ENCODE results near the gene CHST11. TPM values are rescaled to one million over a fixed set of nuclear protein-coding genes. Genes with fewer than 3 reads are reported as not detected.

The CHST11 gene
- total RNA-seq, 2 experiments from 2014 or later = 19.1 to 21.9 TPM

DNA sequence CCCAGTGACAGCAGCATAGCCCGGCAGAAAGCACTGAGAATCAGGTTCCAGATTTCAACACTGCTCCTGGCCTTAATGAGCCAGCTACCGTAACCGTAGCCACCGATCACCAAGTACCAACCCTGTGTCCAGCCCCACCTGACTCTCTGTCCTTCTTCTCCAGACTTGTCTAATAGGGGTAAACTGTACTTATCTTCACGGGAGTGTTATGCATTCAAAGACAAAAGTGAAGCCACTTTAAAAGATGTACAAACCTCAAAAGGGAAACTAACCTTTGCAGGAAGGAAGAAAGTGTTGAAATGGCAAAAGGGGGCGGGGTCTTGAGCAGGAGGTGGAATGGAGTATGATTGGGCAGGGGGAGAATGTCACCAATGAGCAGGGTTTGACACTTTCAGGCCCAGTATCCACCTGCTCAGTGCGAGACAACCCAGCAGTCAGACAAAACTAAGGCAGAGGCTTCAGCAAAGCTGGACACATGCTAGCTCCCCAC lies 226.1 kb downstream of the CHST11 start:
- peak; percentile 79 for DNase-seq
- Mint-ChIP-seq H3K36me3 (peaks cover 21% of the 10 kb centered on the region), H3K27ac (peak overlapping the region; percentile 84), H3K4me3 (peak overlapping the region; percentile 65), H3K4me1 (peaks cover 63% of the 10 kb centered on the region), H3K27me3 (no peaks in the 10 kb centered on the region), H3K9me3 (no peaks in the 10 kb centered on the region)

DNA sequence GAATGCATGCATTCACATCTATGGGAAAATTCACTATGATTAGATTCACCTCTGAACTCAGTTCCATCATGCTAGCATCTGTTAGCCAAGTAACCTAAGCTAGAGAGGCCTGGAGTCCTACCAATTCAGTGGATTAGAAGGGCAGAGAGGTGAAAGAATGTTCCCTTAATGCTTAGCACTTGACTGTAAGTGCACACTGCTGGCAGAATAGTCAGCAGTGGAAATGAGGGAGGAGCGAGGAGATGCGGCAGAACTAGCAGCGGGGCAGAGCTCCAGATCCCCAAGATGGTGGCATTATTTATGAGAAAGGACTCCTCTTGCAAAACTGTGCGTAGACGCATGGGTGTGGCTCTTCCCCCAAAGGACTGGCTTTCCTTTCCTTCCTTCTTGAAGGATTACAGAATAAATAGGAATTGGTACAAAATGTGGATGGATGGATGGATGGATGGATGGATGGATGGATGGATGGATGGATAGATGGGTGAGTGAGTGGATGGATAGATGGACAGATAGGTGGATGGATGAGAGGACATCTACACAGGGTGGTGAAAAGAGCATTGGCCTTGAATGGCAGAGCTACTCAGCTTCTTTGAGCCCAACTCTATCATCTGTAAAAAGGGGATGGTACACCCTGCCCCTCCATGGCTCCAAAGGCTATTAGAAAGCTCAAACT lies 227.2 kb downstream of the CHST11 start:
- peaks cover 20% of the 10 kb centered on the region for H3K36me3 Mint-ChIP-seq
- H3K4me3 Mint-ChIP-seq = no peak overlapping the region
- H3K4me1 Mint-ChIP-seq = peaks cover 70% of the 10 kb centered on the region
- peak overlapping the region; percentile 84 for H3K27ac Mint-ChIP-seq
- no peak for DNase-seq
- no peaks in the 10 kb centered on the region for H3K27me3 Mint-ChIP-seq
- H3K9me3 Mint-ChIP-seq = no peaks in the 10 kb centered on the region

DNA sequence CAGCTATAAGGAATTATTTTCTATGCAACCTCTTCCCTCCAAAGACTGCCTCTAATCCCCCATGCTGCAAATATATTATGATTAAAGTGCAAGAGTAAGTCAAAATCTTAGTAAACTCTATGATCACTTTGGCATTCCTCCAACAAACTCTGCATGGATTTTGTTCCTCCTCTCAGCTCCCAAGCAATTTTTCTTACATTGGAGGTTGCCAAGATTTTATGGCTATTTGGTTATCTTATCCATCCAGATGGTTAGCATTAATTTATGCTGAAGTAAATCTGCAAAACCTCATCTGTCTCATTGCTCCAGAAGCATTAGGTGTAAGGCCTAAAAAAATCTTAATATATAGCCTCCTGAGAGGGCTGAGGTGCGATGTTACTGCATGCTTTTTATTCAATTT lies 228.1 kb downstream of the CHST11 start:
- H3K27ac Mint-ChIP-seq = no peak overlapping the region
- no peaks in the 10 kb centered on the region for H3K27me3 Mint-ChIP-seq
- H3K4me3 Mint-ChIP-seq = no peak overlapping the region
- peaks cover 20% of the 10 kb centered on the region for H3K36me3 Mint-ChIP-seq
- DNase-seq = no peak
- H3K4me1 Mint-ChIP-seq = peaks cover 67% of the 10 kb centered on the region
- no peaks in the 10 kb centered on the region for H3K9me3 Mint-ChIP-seq

DNA sequence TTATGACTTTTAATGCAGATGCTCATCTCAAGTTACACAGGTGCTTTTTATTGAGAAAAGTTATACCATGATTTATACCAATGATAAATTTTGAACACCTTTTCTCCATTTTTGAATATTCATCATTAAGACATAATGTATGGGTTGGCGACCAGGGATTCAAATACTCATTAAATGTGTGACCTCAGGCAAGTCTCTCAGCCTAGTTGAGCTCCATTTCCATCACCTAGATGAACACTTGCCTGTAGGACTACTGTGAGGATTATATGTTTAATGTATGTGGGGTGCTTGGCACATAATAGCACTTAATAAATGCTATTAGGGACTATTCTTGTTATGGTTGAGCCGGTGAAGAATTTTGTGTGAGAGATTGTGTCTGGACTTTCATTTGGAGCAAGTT lies 228.6 kb downstream of the CHST11 start:
- no peak overlapping the region for H3K27ac Mint-ChIP-seq
- peaks cover 63% of the 10 kb centered on the region for H3K4me1 Mint-ChIP-seq
- H3K4me3 Mint-ChIP-seq = no peak overlapping the region
- H3K36me3 Mint-ChIP-seq = peaks cover 18% of the 10 kb centered on the region
- H3K27me3 Mint-ChIP-seq = no peaks in the 10 kb centered on the region
- no peak for DNase-seq
- H3K9me3 Mint-ChIP-seq = no peaks in the 10 kb centered on the region

DNA sequence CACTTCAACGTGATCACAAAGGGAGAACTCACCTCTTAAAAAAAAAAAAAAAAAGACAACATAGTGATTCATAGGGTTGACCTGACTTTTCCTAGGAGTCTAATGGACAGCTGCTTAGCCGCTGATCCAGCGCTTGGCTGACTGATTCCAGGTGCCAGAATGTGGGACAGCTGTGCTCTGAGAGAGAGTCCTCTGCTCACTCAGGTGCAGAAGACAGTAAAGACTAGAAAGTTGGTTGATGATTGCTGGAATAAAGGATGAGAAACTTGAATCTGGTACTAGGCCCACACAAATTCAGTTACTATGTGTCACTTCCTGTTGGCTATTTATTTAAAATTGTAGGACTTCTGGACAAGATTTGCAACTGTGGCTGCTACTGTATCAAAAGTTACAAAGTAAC lies 229.4 kb downstream of the CHST11 start:
- Mint-ChIP-seq H3K4me3 (no peak overlapping the region), H3K36me3 (peaks cover 18% of the 10 kb centered on the region)
- no peak for DNase-seq

DNA sequence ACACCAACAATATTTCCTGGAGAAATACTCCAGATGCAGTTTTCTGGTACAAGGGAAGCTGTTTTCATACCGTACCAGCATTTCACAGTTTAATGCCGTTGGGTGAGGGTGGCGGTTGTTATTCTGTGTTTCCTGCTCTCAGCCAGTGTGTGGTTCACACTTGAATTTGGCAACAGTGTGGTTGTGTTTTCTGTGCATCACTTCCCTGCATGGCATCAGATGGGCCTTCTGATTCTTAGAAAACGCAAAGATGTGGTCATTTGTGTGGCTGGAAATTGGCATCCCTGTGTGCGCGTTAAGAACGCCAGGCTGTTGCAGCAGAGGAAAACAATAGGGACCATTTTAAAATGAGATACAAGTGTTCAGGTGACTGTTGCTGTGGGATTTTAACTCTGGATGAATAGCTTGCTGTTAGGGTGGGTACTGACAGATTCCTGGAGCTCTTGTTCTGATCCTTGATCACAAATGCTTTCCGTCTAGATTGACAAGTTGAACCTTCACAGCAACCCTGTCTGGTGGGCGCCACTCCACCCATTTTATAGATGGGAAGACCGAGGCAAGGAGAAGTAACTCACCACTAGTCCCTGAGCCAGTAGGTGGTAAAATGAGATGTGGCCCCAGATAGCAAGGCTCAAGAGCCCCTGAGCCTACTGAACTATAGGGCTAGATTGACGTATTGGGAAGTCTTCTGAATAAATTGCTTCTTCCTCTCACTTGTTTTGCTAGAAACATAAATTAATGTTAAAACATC lies 231.2 kb downstream of the CHST11 start:
- H3K27ac Mint-ChIP-seq = peak overlapping the region; percentile 89
- peak overlapping the region; percentile 37 for H3K4me3 Mint-ChIP-seq
- H3K27me3 Mint-ChIP-seq = no peaks in the 10 kb centered on the region
- DNase-seq = peak; percentile 47
- peaks cover 19% of the 10 kb centered on the region for H3K36me3 Mint-ChIP-seq
- peaks cover 44% of the 10 kb centered on the region for H3K4me1 Mint-ChIP-seq
- H3K9me3 Mint-ChIP-seq = peaks cover 2% of the 10 kb centered on the region

More for the DNA sequence above, 229.4 kb downstream of the CHST11 start:
- H3K9me3 Mint-ChIP-seq = no peaks in the 10 kb centered on the region
- H3K27me3 Mint-ChIP-seq = no peaks in the 10 kb centered on the region
- peaks cover 58% of the 10 kb centered on the region for H3K4me1 Mint-ChIP-seq
- H3K27ac Mint-ChIP-seq = peak overlapping the region; percentile 39

DNA sequence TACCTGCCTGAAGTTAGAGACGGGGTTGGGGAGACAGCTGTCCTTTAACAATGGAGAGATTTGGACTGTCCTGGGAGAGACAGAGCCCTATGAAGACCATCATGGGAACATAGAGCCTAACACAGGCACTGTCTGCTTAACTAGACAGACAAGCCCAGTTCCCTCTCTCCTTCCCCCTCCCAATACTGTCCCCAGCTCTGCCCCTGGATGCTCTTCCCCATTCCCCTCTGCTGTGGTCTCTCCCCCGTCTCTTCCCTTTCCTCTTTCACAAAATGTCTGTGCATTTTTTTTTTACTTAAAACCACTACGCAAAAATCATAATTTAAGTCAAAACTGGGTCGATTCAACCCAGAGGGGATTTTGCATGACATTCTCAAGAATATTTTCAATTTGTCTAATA lies 232.9 kb downstream of the CHST11 start:
- Mint-ChIP-seq H3K27me3 (no peaks in the 10 kb centered on the region), H3K4me1 (peaks cover 46% of the 10 kb centered on the region), H3K36me3 (peaks cover 24% of the 10 kb centered on the region), H3K4me3 (no peak overlapping the region), H3K9me3 (peaks cover 4% of the 10 kb centered on the region), H3K27ac (no peak overlapping the region)
- no peak for DNase-seq

DNA sequence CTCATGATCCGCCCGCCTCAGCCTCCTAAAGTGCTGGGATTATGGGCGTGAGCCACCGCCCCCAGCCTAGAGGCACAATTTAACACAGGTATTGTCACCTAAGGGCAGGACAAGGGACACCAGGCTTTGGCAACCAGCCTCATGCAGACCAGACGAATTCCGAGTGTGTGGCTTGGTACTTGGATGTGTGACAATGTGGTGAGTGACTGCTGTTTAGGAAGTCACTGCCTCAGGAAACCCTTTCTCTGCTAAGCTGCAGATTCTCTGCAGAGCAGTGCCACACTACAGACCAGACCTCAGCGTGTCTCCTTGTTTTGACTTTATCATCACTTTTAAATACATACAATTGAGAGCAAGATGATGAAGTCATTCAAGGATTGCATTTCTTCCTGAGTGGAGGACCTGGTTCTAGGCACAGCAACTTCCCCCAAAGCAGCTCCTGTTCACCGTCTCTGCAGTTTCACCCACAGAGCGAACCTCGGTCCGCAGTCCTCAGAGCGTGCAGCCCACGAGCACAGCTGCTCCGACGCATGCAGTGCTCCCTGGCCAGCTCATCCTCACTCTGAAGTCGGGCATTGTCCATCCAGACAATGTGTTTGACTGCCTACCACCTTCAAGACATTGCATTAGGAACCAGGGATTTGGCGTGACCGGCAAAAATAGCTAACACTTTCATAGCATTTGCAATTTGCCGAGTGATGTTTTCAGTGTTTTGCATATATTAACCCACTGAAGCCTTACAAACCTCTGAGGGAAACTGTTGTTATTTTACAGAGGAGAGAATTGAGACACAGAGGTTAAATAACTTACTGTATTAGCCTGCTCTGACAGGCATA lies 235.2 kb downstream of the CHST11 start:
- H3K27me3 Mint-ChIP-seq = no peaks in the 10 kb centered on the region
- peaks cover 4% of the 10 kb centered on the region for H3K9me3 Mint-ChIP-seq
- H3K4me1 Mint-ChIP-seq = peaks cover 53% of the 10 kb centered on the region
- no peak overlapping the region for H3K27ac Mint-ChIP-seq
- peaks cover 15% of the 10 kb centered on the region for H3K36me3 Mint-ChIP-seq
- DNase-seq = no peak
- no peak overlapping the region for H3K4me3 Mint-ChIP-seq

DNA sequence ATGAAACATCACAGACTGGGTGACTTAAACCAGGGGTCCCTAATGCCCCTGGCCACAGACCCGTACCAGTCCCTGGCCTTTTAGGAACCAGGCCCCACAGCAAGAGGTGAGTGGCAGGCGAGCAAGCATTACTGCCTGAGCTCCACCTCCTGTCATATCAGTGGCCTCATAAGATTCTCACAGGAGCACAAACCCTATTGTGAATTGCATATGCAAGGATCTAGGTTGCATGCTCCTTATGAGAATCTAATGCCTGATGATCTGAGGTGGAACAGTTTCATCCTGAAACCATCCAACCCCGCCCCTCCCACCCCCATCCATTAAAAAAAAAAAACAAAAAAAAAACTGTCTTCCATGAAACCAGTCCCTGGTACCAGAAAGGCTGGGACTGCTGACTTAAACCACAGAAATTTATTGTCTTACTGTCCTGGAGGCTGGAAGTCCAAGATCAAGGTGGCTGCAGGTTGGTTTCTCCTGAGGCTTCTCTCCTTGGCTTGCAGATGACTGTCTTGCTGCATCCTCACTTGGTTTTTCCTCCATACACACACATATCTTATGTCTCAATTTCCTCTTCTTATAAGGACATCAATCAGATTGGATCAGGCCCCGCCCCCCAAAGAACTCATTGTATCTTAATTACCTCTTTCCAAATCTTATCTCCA lies 235.9 kb downstream of the CHST11 start:
- DNase-seq = no peak

DNA sequence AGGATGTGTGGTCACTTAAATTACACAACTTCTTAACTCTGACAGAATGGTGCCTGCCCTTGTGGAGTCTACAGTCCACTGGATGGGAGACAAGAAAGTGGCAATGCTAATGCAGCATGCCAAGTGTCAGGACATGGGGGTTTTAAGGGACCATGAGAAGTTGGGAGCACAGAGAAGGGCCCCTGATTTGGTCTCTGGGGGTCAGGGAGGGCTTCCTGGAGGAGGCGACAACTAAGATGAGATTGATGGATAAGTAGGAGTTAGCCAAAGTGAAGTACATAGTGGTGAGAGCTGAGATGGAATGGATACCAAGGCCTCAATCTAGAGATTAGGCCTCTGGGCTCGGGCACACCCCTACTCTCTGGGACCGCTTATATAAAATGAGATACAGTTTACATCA lies 236.7 kb downstream of the CHST11 start:
- Mint-ChIP-seq H3K9me3 (peaks cover 4% of the 10 kb centered on the region), H3K27ac (no peak overlapping the region), H3K4me3 (no peak overlapping the region), H3K36me3 (peaks cover 11% of the 10 kb centered on the region), H3K27me3 (no peaks in the 10 kb centered on the region), H3K4me1 (peaks cover 43% of the 10 kb centered on the region)
- DNase-seq = no peak

More for the DNA sequence above, 235.9 kb downstream of the CHST11 start:
- peaks cover 51% of the 10 kb centered on the region for H3K4me1 Mint-ChIP-seq
- no peaks in the 10 kb centered on the region for H3K27me3 Mint-ChIP-seq
- H3K4me3 Mint-ChIP-seq = no peak overlapping the region
- H3K9me3 Mint-ChIP-seq = peaks cover 4% of the 10 kb centered on the region
- peaks cover 11% of the 10 kb centered on the region for H3K36me3 Mint-ChIP-seq
- no peak overlapping the region for H3K27ac Mint-ChIP-seq

DNA sequence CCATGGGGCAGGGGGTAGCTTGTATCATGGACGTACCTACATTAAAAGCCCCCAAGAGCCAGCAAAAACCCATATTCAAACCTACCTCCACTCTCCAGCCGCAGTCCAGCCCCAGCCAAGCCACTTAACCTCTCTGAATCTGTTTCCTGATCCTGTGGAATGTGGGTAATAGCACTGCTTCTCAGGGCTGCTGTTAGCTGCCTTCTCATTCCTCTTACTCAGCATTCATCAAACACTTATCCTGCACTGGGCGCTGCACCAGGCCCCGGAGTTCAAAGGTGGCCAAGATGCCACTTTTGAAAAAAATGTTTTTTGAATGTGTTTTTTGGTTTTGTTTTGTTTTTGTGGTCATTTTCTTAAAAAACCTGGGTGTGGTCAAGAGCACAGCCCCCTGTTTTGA lies 237.4 kb downstream of the CHST11 start:
- DNase-seq = no peak
- peaks cover 11% of the 10 kb centered on the region for H3K36me3 Mint-ChIP-seq
- peak overlapping the region; percentile 94 for H3K27ac Mint-ChIP-seq
- peaks cover 41% of the 10 kb centered on the region for H3K4me1 Mint-ChIP-seq
- H3K4me3 Mint-ChIP-seq = no peak overlapping the region
- peaks cover 4% of the 10 kb centered on the region for H3K9me3 Mint-ChIP-seq
- no peaks in the 10 kb centered on the region for H3K27me3 Mint-ChIP-seq

DNA sequence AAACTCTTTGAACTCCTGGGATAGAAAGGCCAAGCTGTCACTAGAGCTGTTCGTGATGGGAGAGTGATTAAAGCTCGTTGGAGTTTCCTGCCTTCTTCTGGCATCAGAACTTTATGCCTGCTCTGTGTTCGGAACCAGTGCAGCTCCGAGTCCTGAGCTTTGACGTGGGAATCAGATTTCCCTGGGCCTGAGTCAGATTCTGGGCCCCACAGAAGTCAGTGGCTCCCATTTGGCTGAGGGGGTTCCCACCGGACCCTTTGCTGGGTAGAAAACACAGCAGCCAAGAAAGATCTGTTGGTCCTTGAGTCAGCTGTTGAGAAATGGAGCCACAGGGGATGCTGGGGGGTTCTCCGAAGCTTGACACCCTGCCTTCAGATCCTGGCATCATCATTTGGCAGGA lies 238.0 kb downstream of the CHST11 start:
- peaks cover 4% of the 10 kb centered on the region for H3K9me3 Mint-ChIP-seq
- H3K27me3 Mint-ChIP-seq = no peaks in the 10 kb centered on the region
- H3K27ac Mint-ChIP-seq = peak overlapping the region; percentile 94
- no peak overlapping the region for H3K4me3 Mint-ChIP-seq
- peaks cover 45% of the 10 kb centered on the region for H3K4me1 Mint-ChIP-seq
- DNase-seq = no peak
- peaks cover 11% of the 10 kb centered on the region for H3K36me3 Mint-ChIP-seq

DNA sequence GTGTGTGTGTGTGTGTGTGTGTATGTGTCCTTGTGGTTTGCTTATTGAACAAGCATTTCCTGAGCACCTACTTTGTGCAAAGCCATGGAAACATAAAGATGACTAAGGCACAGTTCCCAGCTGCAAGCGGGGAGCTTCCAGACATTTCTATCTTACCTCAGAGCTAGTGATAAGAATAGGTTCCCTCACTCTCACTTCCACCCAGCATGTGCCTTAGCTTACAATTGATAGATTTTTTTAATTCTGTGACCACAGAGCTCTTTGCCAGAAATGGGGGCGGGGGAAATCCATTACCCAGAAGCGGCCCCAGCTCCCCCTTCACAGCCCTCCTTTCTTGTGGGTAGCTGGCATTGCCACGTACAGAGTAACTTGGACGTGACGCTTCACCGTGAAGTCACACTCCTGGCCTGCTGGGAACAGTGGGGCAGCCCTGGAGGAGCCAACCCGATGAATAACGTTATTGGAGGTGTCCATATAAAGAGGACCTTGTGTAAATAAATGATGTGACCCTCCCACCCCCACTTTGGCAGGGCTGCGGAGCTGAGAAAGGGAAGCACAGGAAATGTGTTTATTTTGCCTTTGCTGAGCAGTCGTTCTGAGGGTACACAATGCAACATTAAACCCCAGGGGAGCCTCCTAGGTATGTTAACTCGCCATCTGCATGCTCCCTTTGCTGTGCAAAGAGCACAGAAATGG lies 238.9 kb downstream of the CHST11 start:
- DNase-seq = peak; percentile 84
- peaks cover 48% of the 10 kb centered on the region for H3K4me1 Mint-ChIP-seq
- H3K4me3 Mint-ChIP-seq = peak overlapping the region; percentile 44
- H3K36me3 Mint-ChIP-seq = peaks cover 11% of the 10 kb centered on the region
- peak overlapping the region; percentile 94 for H3K27ac Mint-ChIP-seq
- peaks cover 4% of the 10 kb centered on the region for H3K9me3 Mint-ChIP-seq
- no peaks in the 10 kb centered on the region for H3K27me3 Mint-ChIP-seq

DNA sequence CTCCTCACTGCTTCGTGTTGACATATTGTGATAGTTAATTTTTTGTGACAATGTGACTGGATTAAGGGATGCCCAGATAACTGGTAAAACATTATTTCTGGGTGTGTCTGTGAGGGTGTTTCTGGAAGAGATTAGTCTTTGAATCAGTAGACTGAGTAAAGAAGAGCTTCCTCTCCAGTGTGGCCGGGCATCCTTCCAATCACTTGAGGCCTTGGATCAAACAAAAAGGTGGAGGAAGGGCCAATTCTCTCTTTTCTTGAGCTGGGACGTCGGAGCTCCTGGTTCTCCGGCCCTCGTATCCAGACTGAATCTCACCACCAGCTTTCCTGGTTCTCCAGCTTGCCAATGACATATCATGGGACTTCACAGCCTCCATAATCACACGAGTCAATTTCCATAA lies 240.4 kb downstream of the CHST11 start:
- peaks cover 4% of the 10 kb centered on the region for H3K9me3 Mint-ChIP-seq
- peaks cover 11% of the 10 kb centered on the region for H3K36me3 Mint-ChIP-seq
- H3K4me1 Mint-ChIP-seq = peaks cover 45% of the 10 kb centered on the region
- no peaks in the 10 kb centered on the region for H3K27me3 Mint-ChIP-seq
- H3K4me3 Mint-ChIP-seq = no peak overlapping the region
- no peak overlapping the region for H3K27ac Mint-ChIP-seq
- DNase-seq = no peak

Measured in activated naive CD8-positive, alpha-beta T cell treated with anti-CD3 and anti-CD28 coated beads for 36 hours (primary cell).